T-helper 2 cell treated with Interferon-gamma antibody and Interleukin-4, amounts not matched to agents 100 ng/mL and 5 ng/mL, for 36 hours (primary cell): ENCODE measurements around the gene TWIST1. TPM values are rescaled to one million over a fixed set of nuclear protein-coding genes. Genes with fewer than 3 reads are reported as not detected.

ENCODE experiments used
- intact Hi-C: fragments of 100-400 bp; cut with micrococcal nuclease; formaldehyde crosslinking; loops from one replicate; pipeline ENCODE4 v1.15.1; 2023
- total RNA-seq: library from RNA; stranded (reverse); gene quantifications from 2 replicates; pipeline ENCODE4 v1.2.3, GENCODE V29; 2022

The TWIST1 gene
- total RNA-seq, 1 donor from 2014 or later = 0.18 TPM

DNA sequence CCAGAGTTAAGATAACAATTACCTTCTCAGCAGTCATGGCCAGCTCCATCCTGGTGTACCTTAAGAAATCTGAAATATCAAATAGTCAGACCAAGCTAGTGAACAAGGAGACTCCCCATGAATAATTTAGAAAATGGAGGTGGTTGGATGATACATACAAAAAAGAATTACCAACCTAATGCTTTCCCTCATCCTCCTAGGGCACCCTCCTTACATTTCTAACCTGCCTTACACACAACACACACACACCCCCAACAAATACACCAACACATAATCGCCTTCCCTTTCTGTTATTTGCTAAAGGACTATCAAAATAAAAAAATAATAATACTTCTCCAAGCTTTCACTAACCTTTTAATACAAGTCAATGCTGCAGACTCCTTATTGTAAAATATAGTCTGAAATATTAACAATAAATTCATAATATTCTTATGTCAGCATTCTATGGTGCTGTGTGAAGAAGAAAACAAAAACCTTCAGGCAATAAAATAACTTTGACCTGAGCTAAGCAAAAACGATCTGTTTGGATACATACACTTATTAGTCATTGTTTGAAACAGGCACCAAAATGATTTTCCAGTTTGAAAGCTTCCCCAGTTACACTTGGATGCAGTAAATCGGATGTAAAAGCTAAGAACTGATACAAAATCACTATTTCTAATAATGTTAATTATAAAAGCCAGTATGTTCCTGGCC lies 3.4 kb downstream of the TWIST1 start:
- intact Hi-C loops = loop anchor here (2.0 to 5.0 kb wide), 2 partner anchors 31 to 1673 kb away; partner anchors contain the start of genes FERD3L and SP8

DNA sequence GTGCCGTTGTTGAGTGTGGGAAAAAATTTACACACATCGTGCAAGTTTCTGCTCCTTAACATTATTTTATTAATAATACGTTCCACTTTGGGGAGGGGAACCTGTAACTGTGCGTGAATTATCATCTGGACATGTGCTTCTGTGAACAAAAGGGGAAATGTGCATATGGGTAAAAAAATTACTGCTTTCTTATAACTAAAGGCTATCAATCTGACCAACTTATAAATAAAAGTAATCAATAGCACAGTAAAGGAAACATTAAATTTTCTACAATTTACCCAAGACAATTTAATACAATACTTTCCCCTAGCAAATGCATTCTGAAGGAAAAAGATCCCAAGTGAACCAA lies 4.5 kb downstream of the TWIST1 start:
- intact Hi-C loops = loop anchor here (2.0 to 5.0 kb wide), 2 partner anchors 32 to 1674 kb away; partner anchors contain the start of genes FERD3L and SP8

DNA sequence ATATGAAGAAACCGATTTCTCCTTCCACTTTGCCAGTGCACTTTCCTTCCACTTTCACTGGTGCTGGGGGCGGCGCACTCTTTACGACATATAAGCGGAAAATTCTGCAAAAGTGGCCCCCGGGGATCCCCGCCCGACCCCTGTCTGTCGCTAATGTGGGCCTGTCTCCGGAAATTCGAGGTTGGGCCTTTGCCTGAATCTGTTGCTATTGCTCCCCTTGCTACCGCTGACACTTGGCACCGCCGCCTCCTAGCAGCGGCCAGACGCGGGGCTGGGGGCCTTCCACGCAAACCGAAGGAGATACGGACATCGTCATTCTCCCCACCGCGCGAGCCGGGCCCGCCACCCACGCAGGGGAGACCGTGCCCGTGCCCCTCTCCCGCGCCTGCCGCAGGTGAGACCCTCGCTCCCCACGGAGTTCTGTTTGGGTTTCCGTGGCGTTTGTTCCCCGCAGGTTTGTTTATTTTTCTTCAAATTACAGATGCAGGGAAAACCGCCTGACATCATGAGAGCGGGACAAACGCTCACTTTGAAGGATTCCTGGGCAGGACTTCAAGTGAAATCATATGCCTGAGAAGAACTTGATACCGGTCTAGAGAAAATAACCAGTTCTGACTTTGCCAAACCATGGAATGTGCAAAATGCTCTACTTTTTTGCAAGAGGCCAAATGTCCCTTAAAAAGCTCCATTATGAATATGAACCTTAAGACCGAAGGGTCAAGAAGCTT lies 5.0 kb downstream of the TWIST1 start:
- intact Hi-C loops = loop anchor here (2.0 to 5.0 kb wide), 2 partner anchors 32 to 1675 kb away; partner anchors contain the start of genes FERD3L and SP8

DNA sequence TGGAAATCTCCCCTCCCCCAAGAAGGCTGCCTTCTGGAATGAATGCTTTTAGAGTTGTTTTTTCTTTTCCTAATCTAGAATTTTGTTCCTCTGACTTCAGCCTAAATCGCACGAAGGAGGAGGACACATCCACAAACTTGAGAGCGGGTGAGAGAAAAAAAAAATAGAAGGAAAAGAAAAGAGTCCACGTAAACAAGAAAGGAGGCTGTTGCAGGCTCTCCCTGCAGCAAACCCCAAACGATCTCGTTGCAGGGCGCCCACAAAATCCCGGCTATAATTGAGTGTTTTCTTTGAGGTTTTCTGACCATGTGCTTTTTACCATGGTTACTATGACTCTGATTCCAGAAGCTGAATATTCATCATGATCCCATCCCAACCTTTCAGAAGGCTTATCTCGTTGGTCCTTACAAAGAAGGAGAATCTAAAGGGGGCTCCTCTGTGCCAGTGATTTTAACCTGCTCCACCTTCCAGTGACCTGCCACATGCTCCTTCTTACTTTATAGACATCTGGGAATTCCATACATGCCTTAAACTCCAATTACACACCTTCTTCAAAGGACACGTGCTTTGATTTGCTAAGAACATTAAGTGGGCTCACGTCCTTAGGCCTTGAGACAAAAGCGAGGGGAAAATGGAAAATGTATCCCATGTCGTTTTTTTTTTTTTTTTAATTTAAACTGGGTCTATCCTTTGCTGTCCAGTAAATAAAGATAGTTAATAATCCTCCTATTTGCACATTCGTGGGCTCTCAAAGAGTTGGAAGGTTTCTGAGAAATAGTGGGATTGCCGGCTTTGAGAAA lies 5.8 kb downstream of the TWIST1 start:
- intact Hi-C loops = loop anchor here (2.0 to 5.0 kb wide), 2 partner anchors 33 to 1676 kb away; partner anchors contain the start of genes FERD3L and SP8

DNA sequence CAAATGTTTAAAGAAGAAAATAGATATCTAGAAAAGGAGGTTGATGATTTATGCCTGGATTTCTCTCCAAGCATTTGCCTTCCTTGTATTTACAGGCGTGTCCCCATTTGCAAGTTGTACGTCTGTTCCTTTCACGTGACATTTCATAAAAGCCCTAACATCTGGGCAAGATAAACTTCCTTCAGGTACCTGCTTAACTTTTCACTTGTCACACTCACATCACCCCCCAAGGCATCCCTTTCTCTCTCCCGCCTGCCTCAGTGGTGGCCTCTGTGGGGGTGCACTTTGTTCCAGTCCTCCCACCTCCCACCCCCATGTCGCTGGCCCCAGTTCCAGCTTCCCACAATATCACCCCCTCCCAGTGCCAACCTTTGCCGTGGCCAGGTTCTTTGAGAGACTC lies 6.7 kb downstream of the TWIST1 start:
- intact Hi-C loops = loop anchor here (5.0 kb wide), 1 partner anchor 1677 kb away; the partner anchor contains the start of gene SP8

DNA sequence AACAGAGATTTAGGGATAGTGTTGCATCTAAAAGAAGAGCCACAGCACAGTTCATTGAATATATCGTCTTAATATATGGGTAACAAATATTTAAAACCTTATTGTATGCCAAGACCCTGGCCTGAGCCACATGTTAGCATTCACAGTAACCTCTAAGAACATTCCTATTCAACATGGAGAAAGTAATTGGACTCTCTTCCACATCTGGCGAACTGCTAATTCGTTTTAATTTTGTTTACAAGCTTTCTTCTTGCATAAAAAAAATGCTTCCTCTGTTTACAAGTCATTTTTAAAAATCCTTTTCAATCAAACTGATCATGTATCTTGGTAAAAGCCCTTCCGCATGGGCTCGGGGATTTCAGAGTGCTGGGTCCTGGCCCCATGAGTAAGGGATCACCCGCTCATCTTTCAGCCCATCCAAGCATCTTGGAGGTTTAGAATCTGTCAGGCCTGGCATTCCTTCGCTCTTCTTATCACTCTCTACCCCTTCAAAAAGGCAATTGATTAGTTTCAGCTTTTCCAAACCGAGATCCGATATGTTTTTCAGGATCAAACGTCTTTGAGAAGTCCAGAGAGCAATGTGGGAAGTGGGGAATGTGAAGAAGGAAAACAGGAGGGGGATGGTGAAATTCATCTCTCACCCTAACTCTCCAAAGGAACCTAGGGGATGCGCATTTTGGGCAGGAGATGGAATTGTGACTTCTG lies 7.3 kb downstream of the TWIST1 start:
- intact Hi-C loops = loop anchor here (5.0 kb wide), 1 partner anchor 1677 kb away; the partner anchor contains the start of gene SP8

DNA sequence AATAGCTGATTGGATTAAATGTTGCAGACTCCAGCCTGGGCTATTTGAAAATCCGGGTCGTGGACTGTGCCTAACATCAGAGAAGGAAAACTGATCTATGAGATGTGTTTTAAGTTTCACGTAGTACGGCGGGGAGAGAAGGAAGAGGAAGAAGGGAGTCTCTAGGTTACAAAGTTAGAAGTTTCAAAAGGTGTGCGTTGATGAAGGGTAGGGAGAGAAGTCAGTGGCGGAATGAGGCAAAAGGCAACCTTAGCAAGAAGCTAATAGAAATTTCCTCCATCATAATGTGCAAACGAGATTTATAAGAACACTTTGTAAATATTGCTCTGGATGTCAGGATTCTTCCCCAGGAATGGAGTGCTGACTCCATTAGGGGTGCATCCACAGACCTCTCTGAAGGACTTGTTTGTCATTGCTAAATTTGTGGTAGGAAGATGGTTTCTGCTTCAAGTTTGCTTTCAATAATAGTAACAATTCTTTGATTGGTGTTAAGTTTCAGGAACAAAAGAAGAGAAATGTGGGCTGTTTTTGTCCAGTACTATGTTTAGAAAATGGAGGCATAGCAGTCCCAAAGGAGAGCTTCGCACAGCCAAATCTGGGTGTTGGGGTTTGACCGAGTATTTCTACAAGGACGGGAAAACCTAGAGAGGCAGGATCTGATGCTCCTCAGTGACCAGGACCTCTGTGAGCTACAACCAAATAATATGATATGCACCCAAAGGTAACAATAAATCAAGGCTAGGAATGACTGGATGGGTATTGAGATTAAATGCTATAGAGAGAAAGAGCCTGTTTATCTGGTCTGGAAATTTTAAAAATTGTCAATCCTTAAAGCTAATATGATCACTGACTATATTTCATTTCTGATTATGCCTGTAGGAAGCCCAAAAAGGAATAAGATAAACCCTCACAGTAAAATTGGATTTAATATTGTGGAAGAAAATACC lies 8.2 kb downstream of the TWIST1 start:
- intact Hi-C loops = loop anchor here (5.0 kb wide), 1 partner anchor 1688 kb away; no protein-coding TSS in a partner anchor

DNA sequence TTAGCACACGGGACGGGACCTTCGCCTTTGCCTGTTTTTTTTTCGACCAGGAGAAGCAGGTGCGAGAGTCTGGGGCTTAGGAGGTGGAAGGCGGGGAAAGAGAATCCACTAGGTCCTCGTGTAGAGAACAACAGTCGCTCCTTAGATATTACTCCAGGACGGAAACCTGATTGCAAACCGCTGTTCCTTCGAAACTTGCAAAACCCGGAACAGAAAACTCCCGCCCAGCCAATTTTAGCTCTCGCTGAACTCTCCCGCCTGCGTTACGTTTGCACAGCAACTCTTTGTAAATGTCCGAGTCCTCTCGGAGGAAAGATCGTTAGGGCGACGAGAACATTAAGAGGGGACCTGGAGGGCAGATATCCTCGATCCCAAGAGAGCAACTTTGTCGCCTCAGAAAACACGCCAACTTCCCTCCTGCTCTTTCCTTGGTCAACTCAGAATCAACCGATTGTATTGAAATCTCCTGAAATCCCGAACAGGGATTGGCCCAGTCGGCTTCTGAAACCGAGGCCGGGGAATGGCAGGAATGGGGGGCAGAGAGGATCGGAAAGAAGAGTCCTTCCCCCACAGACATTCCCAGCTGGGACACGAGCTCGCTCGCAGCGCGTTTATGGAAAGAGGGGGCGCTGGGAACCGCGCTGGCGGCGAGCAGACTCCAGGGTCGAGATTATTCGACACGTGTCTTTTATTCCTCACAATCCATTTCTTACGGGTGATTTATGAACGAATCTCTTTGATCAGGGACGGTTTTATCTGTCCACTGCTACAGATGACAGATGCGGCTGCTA lies 9.9 kb downstream of the TWIST1 start:
- intact Hi-C loops = loop anchor here (5.0 kb wide), 1 partner anchor 1690 kb away; no protein-coding TSS in a partner anchor

DNA sequence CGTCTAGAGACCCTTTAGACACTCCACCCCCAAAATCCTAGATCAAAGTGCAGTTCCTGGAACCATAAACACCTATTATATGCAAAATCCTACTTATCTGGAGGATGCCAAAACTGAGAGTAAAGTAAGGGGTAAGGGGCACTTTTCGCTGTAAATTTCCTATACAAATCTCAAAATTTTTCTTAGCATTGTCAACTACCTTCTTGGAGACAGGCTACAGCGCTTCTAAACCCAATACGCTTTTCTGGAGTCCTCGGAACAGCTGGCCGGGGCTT lies 10.4 kb downstream of the TWIST1 start:
- intact Hi-C loops = loop anchor here (5.0 kb wide), 1 partner anchor 1690 kb away; no protein-coding TSS in a partner anchor

DNA sequence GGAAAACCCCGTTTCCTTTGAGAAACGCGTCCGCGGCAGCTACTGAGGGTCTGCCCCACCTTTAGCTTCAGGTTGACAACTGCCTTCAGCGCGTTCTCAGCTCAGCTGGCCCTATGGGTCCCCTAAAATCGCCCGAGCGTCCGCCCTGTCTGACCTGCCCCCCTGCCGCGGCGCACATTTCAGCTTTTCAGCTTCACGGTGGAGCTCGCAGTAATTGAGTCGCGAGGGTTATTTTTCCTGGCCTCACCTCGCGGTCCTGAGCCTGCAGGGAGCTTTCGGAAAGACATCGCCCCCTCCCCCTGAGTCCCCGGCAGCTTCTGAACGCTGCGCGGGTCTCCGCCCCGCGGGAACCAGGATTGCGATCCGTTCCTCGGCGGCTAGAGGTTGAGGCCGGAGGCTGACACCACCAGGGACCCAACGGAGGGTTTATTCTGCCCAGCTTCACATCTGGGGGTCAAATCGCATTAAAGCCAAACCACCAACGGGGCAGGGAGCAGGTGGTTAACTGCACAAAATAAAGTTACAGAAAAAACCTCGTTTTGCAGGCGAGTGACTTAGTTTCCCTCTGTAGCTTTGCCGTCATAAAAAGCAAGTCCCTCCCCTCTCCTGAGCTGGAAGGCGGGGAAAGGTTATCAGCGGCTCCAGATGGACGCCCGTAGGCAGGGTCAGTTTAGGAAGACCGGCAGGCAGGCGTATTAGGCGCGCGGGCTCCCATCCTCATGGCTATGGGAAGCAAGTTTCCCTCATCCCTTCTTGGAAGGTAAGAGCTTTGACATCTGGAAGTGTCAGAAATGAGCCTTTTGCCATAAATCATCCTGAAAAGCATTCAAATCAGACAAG lies 11.0 kb downstream of the TWIST1 start:
- intact Hi-C loops = loop anchor here (5.0 kb wide), 1 partner anchor 1691 kb away; no protein-coding TSS in a partner anchor

DNA sequence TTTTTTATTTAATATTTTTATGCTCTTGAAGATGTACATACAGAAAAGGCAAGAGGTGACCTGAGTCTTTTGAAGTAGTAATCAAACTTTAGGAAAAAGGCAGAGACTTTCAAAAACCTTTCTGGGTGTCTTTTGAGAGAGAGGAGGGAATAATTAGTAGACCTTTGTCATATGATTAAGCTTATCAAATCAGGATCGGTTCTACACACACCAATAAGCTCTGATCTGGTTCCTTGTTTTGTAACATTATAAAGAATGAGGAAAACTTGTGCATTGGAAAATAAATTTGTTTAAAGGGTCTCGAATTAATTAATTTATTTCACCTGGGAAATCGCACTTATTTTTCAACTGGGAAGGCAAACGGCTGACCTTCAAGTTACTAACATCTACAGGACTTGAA lies 11.9 kb downstream of the TWIST1 start:
- intact Hi-C loops = loop anchor here (5.0 kb wide), 1 partner anchor 1692 kb away; no protein-coding TSS in a partner anchor

DNA sequence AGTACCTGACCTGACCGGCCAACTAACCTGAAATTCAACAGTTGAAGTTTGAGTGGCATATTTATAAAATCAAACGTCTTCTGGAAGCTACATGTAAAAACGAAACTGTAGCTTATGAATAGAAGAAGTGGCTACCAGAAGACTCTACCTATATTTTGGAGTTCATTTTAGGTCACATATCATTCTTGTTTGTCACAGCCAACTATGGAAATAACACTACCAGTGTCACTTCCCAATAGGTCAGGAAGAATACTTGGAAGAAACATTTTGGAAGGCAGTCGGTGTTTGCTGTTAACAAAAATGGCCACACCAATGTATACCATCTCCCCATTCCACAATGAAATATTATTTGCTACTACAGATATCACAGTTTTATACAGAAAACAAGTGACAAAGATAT lies 12.6 kb downstream of the TWIST1 start:
- intact Hi-C loops = loop anchor here (5.0 kb wide), 1 partner anchor 1692 kb away; no protein-coding TSS in a partner anchor

DNA sequence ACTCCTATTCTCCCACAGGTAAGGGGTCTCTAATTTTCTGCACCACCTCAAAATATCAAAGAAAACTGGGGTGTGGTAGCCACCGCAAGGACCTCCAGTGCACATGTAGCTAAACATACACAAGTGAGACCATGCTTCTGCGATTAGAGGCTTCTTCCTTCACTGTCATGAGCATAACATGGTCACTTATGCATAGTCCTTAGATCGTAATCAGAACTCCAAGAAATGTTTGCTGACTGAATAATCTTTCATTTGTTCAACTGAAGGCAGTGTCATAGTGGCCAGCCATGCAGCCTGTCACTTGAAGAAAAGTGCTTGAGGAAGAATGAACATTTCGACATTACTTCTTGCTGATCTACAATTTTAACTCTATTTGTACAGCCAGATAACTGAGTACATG lies 14.6 kb downstream of the TWIST1 start:
- intact Hi-C loops = no loop called here

DNA sequence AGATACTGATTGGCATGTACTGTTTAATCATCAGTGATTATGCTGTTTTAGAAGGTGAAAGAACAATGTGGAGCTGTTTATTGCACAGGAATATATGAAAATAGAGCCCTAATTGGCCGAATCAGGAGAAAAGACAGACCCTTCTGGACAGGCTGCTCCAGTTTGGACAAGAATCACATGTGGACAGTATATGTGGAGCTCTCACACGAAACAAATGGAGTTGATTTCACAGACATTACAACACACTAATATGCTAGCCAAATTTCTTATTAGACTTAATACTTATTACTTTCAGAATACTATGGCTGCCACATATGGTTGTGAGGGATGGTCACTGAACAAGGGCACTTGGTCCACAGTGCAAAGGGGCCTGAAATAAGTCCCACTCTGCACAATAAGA lies 15.5 kb downstream of the TWIST1 start:
- intact Hi-C loops = no loop called here

DNA sequence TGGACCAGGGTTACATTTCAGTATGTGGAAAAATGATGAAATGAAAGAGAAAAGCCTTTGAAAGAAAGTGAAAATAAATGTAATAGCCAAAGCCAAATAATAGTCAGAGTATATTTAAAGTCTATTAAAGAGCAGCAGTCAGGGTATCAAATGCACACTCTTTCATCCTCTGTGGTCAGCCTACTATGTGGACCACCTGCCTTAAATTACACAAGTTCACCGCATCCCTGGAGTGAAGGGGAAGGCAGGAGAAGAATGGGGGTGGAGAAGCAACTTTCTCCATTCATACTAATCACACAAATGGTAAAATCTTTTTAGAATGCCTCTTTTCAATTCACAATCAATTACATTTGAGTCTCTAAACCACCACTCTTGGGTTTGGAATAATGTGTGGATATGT lies 16.0 kb downstream of the TWIST1 start:
- intact Hi-C loops = no loop called here

DNA sequence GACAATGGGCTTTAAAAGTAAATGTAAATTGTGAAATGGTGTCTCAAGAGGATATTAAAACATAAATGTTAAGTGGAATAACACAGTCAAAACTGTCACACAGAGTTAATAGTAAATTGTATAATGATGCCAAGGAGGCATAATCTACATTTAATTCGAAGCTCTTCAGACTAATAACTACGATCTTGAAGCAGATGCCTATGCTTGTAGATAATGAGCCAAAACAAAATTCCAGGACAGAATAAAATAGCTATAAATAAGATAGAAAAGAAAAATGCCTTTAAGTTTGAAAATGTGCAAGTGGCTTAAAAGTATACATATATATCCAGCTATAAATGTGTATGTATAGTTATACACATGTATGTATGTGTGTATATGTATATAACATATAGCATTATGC lies 17.5 kb downstream of the TWIST1 start:
- intact Hi-C loops = no loop called here

DNA sequence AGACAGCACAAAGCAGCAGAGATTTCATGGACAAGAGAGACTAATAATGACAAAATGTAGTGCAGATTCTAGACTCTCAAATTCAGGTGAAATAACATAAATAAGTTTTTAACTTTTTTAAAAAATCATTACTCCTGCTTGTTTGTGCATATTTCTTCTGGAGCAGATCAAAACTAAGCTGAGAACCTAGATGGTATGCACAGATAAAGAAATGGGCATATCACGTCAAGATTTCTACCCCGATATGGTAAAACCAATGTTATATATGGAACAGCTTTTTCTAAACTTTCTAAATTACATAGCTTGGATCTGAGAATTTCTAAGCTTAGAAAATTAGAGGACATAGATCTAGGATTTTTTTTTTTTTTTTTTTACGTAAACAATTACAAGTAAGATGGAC lies 18.2 kb downstream of the TWIST1 start:
- intact Hi-C loops = no loop called here

DNA sequence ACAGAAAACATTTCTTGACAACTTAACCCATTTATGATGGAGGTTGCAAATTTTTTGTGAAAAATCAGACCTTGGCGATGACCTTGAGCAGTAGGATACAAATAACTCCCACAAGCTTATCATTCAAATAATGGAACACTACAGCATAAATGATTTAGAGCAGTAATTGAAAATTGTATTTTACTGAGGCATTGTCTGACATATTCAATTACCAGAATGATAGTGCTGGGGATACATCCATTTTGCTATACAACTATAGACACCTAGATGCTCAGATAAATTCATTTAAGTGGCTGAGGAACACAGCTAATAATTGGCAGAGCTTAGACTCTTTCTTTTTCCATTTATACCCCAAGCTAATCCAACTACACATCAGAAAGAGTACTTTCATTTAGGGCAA lies 18.9 kb downstream of the TWIST1 start:
- intact Hi-C loops = no loop called here
